Loucy (cell line): Measurements from ENCODE around the gene ST6GAL1.

Source experiments
- CTCF ChIP-seq: fragments of 200-600 bp; sonication (generic); conservative IDR thresholded peaks from 2 replicates; pipeline ENCODE4 v1.5.1; 2014; ENCODE audit warnings: mild to moderate bottlenecking, antibody characterized with exemption, low read length
- EZH2phosphoT487 ChIP-seq: fragments of 200-600 bp; IDR thresholded peaks from 2 replicates; pipeline ENCODE4 v1.6.1; 2018; ENCODE audit warnings: antibody characterized with exemption, mild to moderate bottlenecking, moderate library complexity, borderline replicate concordance

DNA sequence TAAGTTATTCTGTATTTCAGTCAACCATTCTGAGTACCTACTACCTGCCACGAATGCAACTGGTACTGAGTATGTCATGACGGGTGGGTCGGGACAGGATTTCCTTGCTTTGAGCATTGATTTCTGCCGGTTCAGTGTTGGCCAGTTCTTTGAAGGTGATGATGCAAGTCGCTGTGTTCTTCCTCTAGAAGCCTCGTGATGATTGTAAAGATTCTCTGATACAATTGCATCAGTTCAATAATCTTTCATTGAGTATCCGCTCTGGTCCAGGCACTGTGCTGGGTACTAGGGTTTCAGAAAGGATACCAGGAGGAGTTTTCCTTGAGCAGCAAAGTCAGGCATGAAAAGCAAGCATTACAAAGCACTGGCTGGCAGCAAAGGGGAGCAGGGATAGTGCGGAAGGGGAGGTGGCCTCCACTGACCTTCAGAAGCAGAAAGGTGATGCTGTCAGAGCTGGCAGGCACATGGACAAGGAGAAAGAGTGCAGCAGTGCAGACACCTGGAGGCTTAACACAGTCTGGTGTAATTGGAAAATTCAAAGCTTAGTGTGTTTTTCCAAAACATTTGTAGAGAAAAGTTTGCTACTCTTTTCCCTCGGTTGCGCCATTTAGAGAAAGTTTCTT, 108.9 kb downstream of the ST6GAL1 start:
- no peak for TF ChIP-seq CTCF
- TF ChIP-seq EZH2phosphoT487: no peak
